Stimulated activated CD8-positive, alpha-beta memory T cell treated with anti-CD3 and anti-CD28 coated beads, Interleukin-7, amount 100 ng/mL, for 48 hours (primary cell): ENCODE measurements around the gene VWF.

Source experiments
- DNase-seq, 2 donors: peaks; one replicate each; pipeline ENCODE4 v3.0.0-alpha.2; 2020; ENCODE audit warnings: low read depth in 1 of 2; ENCODE audit errors: extremely low read depth in 1 of 2

VWF gene

GRCh38 chr12:5900533-5901205 is 223.8 kb downstream of the VWF start:
- no peak for DNase-seq

- no peak for DNase-seq
These were observed 224.4 kb downstream of the VWF start for GRCh38 chr12:5900076-5900475.

GRCh38 chr12:5899675-5900074 is 224.8 kb downstream of the VWF start:
- no peak for DNase-seq

- no peak for DNase-seq
These were observed 225.6 kb downstream of the VWF start for GRCh38 chr12:5898874-5899273.
